ENCODE data around the gene GRAMD2A. TPM values are rescaled to one million over a fixed set of nuclear protein-coding genes. Genes with fewer than 3 reads are reported as not detected.

Gene GRAMD2A
- total and polyA plus RNA-seq, 2 donors (not counting 3 experiments of a cell fraction or from before 2014, with no cell fraction given), result 0.08 to 0.29 TPM

DNA sequence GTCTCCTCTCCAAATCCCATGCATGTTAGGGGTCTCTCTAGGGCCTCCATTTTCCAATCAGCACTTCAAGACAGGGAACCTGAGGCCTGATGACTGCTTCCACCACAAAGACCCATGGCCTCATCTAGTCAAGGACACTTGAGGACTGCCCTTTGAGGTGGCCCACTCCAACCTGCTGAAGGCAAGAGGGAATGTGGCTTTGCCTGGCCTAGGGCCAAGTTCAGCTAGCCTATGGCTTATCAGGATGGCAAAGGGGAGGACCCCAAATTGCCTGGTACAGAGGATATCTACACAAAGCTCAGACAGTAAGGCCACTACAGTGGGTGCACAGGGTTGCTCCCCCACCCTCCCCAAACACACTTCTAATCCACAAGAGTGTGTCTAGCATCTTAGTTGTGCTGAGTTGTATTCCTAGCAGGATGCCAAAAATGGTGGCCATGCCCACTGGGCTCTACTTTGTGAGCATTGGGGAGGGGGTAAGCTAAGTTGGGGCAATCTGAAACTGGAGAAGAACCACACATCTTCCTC lies 10.0 kb upstream of the GRAMD2A start:
- Histone ChIP-seq H3K79me2 (ENCODE audit: control insufficient read depth, insufficient read depth, low read length) (peaks cover 18% of the 10 kb centered on the region), H3K27me3 (ENCODE audit: control insufficient read depth in 2 of 2, insufficient read depth in 2 of 2, low read length in 2 of 2) (no peaks in the 10 kb centered on the region), H3K27ac (ENCODE audit: insufficient read depth, low read depth, low read length) (no peak overlapping the region), H4K20me1 (replicated peaks; ENCODE audit: control insufficient read depth, extremely low read depth, insufficient read depth, low read length) (no peaks in the 10 kb centered on the region), H3K4me1 (ENCODE audit: control insufficient read depth, extremely low read depth, insufficient read depth, low read length) (peaks cover 8% of the 10 kb centered on the region), H3K4me3 (replicated peaks in 1 of 3; ENCODE audit: insufficient read depth in 1 of 3, low read depth in 1 of 3, low read length in 3 of 3) (no peak overlapping the region), H3K36me3 (ENCODE audit: control insufficient read depth in 2 of 2, extremely low read depth in 1 of 2, insufficient read depth in 2 of 2, low read length in 2 of 2) (peaks cover 63 to 64% of the 10 kb centered on the region in 2 experiments), H3K4me2 (ENCODE audit: insufficient read depth, low read length) (no peak overlapping the region), H3K9me3 (replicated peaks; ENCODE audit: control insufficient read depth, insufficient read depth, low read length) (no peaks in the 10 kb centered on the region), H2AFZ (ENCODE audit: low read depth, low read length) (no peak overlapping the region), H3K9me1 (replicated peaks; ENCODE audit: control insufficient read depth, extremely low read depth, insufficient read depth, low read length) (no peaks in the 10 kb centered on the region), H3K9ac (replicated peaks; ENCODE audit: extremely low read depth, insufficient read depth, low read length) (no peak overlapping the region)
- intact Hi-C loops (cut with micrococcal nuclease), result no loop called here
- FAIRE-seq (no peak), DNase-seq (ENCODE audit: low read depth, low spot score) (no peak)
- TF ChIP-seq MYC (IDR thresholded peaks at IDR 0.05; ENCODE audit: low read depth, low read length) (no peak), POLR2A (IDR thresholded peaks at IDR 0.05; ENCODE audit: low read depth, low read length) (no peak), POLR2AphosphoS5 (IDR thresholded peaks at IDR 0.05; ENCODE audit: insufficient read depth, low read depth, low read length) (no peak), GATA2 (IDR thresholded peaks at IDR 0.05; ENCODE audit: insufficient read depth, insufficient read length, low read depth, low read length) (no peak), FOS (IDR thresholded peaks at IDR 0.05; ENCODE audit: borderline replicate concordance, insufficient read depth, low read length) (no peak), JUN (IDR thresholded peaks at IDR 0.05; ENCODE audit: borderline replicate concordance, insufficient read depth, insufficient read length, low read depth) (no peak), EZH2 (IDR thresholded peaks at IDR 0.05; ENCODE audit: borderline replicate concordance, low read depth, low read length, severe bottlenecking) (no peak)
- TF ChIP-seq, protein P1, sequence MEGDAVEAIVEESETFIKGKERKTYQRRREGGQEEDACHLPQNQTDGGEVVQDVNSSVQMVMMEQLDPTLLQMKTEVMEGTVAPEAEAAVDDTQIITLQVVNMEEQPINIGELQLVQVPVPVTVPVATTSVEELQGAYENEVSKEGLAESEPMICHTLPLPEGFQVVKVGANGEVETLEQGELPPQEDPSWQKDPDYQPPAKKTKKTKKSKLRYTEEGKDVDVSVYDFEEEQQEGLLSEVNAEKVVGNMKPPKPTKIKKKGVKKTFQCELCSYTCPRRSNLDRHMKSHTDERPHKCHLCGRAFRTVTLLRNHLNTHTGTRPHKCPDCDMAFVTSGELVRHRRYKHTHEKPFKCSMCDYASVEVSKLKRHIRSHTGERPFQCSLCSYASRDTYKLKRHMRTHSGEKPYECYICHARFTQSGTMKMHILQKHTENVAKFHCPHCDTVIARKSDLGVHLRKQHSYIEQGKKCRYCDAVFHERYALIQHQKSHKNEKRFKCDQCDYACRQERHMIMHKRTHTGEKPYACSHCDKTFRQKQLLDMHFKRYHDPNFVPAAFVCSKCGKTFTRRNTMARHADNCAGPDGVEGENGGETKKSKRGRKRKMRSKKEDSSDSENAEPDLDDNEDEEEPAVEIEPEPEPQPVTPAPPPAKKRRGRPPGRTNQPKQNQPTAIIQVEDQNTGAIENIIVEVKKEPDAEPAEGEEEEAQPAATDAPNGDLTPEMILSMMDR (IDR thresholded peaks at IDR 0.05; ENCODE audit: extremely low read depth in 1 of 2, insufficient read depth in 1 of 2, low read depth in 1 of 2, low read length in 2 of 2), result no peak
- TF ChIP-seq, protein P2, sequence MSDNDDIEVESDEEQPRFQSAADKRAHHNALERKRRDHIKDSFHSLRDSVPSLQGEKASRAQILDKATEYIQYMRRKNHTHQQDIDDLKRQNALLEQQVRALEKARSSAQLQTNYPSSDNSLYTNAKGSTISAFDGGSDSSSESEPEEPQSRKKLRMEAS (IDR thresholded peaks at IDR 0.05; ENCODE audit: insufficient read depth, insufficient read length), result no peak
- dilution Hi-C loops (cut with MboI; ENCODE audit: extremely low pct_ligation_motif_present, low sequenced_read_pairs), result no loop called here
- BruUV-seq (replicated peaks), result no TSS peak
- POLR2A ChIA-PET, result no interaction called here
- CTCF ChIA-PET, result interaction anchor here (0.5 to 1.2 kb wide), 3 partner anchors 12 to 177 kb away, joined by 3 read pairs; no protein-coding TSS in a partner anchor

All from endothelial cell of umbilical vein (primary cell).